ENCODE data around the gene PLEKHA6.
A peak's percentile ranks its signal among the peaks of the same experiment; 100 is the strongest.

Gene PLEKHA6

DNA sequence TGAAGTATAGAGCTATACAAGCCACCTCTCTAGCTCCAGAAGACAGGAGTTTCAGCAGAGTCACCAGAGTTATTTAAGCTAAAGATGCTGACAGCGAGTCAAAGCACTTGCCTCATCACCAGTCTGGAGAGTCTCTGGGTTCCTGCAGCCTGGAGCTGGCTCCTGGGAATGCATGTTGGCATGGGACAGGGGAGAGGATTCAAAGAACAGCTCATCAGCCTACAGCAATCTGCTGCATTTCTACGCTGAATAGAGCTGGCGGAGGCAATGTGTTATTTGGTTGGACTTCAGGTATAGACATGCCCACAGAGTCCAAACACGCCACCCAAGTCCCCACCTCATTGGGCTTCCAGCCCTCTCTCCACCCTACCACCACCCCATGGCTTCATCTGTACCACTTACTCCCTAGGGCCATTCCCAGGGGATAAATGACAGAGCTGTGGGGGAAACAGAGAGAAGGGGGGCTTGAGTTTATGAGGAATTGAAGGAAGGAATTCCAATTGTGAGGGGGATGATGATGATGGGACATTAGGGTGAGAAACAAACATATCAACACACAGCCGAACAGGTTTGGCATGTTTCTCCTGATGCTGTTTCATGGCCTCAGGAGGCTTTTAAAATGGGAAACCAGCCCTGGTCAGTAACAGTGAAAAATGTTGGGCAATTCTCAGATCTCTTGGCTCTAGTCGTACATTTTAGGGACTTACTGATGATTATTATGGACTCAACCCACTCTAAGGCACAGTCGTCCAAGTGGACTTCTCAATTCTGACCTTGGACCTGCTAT lies 58.4 kb downstream of the PLEKHA6 start:
- ChIA-PET POLR2A (ENCODE audit: low non-redundant PET) (no interaction called here), CTCF (interaction anchor here (0.6 to 1.8 kb wide), 8 partner anchors 19 to 138 kb away, joined by 3 to 8 read pairs (median 4); partner anchors contain the start of gene GOLT1A)
- TF ChIP-seq, protein P1, sequence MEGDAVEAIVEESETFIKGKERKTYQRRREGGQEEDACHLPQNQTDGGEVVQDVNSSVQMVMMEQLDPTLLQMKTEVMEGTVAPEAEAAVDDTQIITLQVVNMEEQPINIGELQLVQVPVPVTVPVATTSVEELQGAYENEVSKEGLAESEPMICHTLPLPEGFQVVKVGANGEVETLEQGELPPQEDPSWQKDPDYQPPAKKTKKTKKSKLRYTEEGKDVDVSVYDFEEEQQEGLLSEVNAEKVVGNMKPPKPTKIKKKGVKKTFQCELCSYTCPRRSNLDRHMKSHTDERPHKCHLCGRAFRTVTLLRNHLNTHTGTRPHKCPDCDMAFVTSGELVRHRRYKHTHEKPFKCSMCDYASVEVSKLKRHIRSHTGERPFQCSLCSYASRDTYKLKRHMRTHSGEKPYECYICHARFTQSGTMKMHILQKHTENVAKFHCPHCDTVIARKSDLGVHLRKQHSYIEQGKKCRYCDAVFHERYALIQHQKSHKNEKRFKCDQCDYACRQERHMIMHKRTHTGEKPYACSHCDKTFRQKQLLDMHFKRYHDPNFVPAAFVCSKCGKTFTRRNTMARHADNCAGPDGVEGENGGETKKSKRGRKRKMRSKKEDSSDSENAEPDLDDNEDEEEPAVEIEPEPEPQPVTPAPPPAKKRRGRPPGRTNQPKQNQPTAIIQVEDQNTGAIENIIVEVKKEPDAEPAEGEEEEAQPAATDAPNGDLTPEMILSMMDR (conservative IDR thresholded peaks at IDR 0.05; ENCODE audit: low read depth): no peak
- peak overlapping the region; percentile 36; the same call in 1 of the 2 replicates for H3K27ac ChIP-seq
- peak; percentile 91 for DNase-seq (ENCODE audit: low spot score)

DNA sequence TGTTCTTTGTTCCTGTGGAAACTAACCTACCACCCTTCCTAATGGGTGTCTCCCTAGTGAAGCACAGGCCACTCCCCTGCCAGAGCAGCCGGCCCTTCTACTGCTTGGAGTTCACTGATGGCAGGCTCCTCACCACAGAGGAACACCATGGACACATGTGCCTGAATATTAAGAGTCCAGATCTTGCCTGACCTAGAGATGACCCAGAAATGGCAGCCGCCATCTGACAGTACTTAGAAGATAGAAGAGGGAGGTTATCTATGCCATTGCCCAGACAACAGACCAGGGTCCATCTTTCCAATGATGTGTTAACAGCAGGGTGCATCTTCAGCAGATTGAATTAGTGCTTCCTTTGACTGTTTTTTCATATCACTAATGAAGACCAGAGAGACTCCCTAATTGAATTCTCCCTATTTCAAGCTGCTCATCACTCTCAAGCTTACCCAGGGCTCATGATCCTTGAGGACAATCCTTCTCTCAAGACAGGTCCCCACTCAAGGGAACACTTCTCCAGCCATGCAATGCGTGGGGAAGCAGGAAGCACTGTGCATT lies 59.8 kb downstream of the PLEKHA6 start:
- CTCF ChIA-PET: interaction anchor here (0.6 to 1.8 kb wide), 4 partner anchors 41 to 317 kb away, joined by 3 to 8 read pairs (median 5); partner anchors contain the start of gene GOLT1A
- POLR2A ChIA-PET (ENCODE audit: low non-redundant PET): interaction anchor here (0.6 kb wide), 1 partner anchor 14 kb away, joined by 4 read pairs; no protein-coding TSS in a partner anchor
- H3K27ac ChIP-seq: no peak overlapping the region
- TF ChIP-seq, protein P1 (conservative IDR thresholded peaks at IDR 0.05; ENCODE audit: low read depth): no peak
- DNase-seq (ENCODE audit: low spot score): no peak

DNA sequence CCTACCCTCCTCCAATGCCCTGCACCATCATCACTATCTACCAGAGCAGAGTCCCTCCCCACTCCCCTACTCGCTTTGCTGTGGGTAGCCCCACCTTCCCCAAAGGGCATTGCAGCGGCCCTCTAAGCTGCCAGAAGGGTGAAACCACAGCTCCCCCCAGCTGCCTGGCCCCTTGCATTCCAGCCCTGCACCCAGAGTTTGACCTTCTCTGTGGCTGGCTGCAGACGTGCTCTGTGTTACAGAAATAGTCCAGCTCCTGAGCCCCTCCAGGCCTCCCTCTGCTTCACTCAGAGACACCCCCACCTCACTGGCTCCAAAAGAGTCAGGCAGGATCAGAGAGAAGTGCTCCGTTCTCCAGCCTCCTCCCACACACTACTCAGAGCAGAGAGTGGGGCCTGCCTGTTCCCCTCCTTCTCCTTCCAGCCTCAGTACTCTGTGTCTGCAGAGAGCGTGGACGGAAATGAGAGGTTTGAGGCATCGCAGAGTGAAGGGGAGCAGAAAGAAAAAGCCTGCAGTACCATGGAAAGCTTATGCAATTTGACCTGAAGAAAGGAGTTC lies 63.2 kb downstream of the PLEKHA6 start:
- TF ChIP-seq, protein P1 (conservative IDR thresholded peaks at IDR 0.05; ENCODE audit: low read depth): no peak
- no peak overlapping the region for H3K27ac ChIP-seq
- no peak for DNase-seq (ENCODE audit: low spot score)
- POLR2A ChIA-PET (ENCODE audit: low non-redundant PET): no interaction called here
- CTCF ChIA-PET: interaction anchor here (0.7 to 1.0 kb wide), 2 partner anchors 66 to 134 kb away, joined by 4 to 5 read pairs; no protein-coding TSS in a partner anchor

DNA sequence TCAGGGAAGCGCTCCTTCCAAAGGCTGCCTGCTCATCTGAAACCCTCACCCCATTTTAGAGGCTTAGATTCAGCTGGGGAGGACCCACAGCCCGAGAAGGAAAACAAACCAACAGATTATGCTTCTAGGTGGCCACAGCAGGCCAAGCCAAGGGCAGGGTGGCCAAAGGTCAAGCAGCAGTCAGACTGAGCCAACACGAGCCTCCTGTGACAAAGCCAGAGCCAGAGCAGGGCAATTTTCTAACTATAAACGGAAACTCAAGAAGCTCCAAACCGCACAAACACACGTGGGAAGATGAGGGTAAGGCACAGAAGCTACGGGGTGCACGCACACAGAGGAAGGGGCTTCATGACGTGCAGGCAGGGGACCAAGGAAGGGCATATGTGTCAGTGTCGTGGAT lies 64.1 kb downstream of the PLEKHA6 start:
- POLR2A ChIA-PET (ENCODE audit: low non-redundant PET): no interaction called here

DNA sequence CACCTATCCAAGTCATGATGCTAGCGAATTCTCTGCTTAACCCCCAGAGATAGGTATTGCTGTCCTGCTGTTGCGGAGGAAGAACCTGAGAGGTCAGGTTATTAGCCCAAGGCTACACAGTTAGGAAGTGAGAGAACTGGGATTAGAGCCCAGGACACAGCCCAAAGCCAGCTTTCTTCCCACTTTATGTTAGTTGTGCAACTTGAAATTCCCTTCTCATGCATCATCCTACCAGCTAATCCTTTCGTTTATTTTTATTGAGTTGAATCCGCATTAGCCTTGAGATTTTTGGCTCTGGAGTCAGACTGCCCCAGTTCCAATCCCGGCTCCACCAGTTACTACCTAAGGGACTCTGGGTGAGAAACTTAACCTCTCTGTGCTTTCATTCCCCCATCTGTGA lies 65.4 kb downstream of the PLEKHA6 start:
- CTCF ChIA-PET: interaction anchor here (0.6 to 1.6 kb wide), 3 partner anchors 40 to 209 kb away, joined by 3 to 4 read pairs (median 4); no protein-coding TSS in a partner anchor

More for the DNA sequence above, 64.1 kb downstream of the PLEKHA6 start:
- H3K27ac ChIP-seq: no peak overlapping the region
- TF ChIP-seq, protein P1 (conservative IDR thresholded peaks at IDR 0.05; ENCODE audit: low read depth): no peak
- DNase-seq (ENCODE audit: low spot score): no peak
- CTCF ChIA-PET: interaction anchor here (0.6 to 1.0 kb wide), 3 partner anchors 67 to 293 kb away, joined by 4 to 8 read pairs (median 5); no protein-coding TSS in a partner anchor

More for the DNA sequence above, 65.4 kb downstream of the PLEKHA6 start:
- POLR2A ChIA-PET (ENCODE audit: low non-redundant PET): no interaction called here
- DNase-seq (ENCODE audit: low spot score): peak; percentile 90
- TF ChIP-seq, protein P1 (conservative IDR thresholded peaks at IDR 0.05; ENCODE audit: low read depth): no peak
- no peak overlapping the region; the same call in 1 of the 2 replicates for H3K27ac ChIP-seq
